Endothelial cell of umbilical vein (primary cell): Measurements from ENCODE around the gene PLEKHB2. TPM values are rescaled to one million over a fixed set of nuclear protein-coding genes. Genes with fewer than 3 reads are reported as not detected.
"Not testable (repeated sequence)": the region's sequence is repeated elsewhere in the genome, so short reads cannot be mapped to it uniquely, and the experiment has no call there.

Experiments used
- BruUV-seq: library from RNA; stranded (reverse); fragments of 400-500 nt; replicated peaks from 2 replicates; lab custom pipeline; 2021; lab: Mats Ljungman, UMichigan
- CTCF ChIA-PET: fragments of 300-600, 350-600 bp; sonication (Branson Sonifier 250); formaldehyde crosslinking; loops from one replicate; lab custom pipeline; 2021; ENCODE audit warnings: antibody characterized with exemption, inconsistent platforms; lab: Charles Lee
- POLR2A ChIA-PET: fragments of 300-600, 350-600 bp; sonication (Branson Sonifier 250); formaldehyde crosslinking; loops from one replicate; lab custom pipeline; 2021; ENCODE audit warnings: antibody characterized with exemption, inconsistent platforms; lab: Charles Lee
- DNase-seq: peaks from one replicate; pipeline ENCODE4 v3.0.0-alpha.2; 2011; ENCODE audit warnings: low read depth, low spot score
- FAIRE-seq: peaks from 2 replicates; lab custom pipeline; 2011; peaks lifted over from hg19 to GRCh38; lab: Jason Lieb, UNC
- H2AFZ ChIP-seq: 2 replicates; pipeline ENCODE4 v1.6.0; 2012; ENCODE audit warnings: low read depth, low read length, control low read depth, inconsistent platforms
- H3K27ac ChIP-seq: 2 replicates; pipeline ENCODE4 v1.5.1; 2011; ENCODE audit warnings: low read depth, mild to moderate bottlenecking, control low read depth, low read length, moderate library complexity; ENCODE audit not compliant: insufficient read depth
- H3K27me3 ChIP-seq, 2 experiments: 2 replicates each; pipeline versions ENCODE4 v1.6.0 to v1.6.1; 2011; ENCODE audit warnings: low read length in 2 of 2, mixed read lengths in 1 of 2; ENCODE audit not compliant: control insufficient read depth in 2 of 2, insufficient read depth in 2 of 2
- H3K36me3 ChIP-seq, 2 experiments: 2 replicates in 1 of 2; 3 replicates in 1 of 2; pipeline ENCODE4 v1.5.1; 2011; ENCODE audit warnings: low read length in 2 of 2, mild to moderate bottlenecking in 1 of 2, moderate library complexity in 1 of 2; ENCODE audit not compliant: control insufficient read depth in 2 of 2, insufficient read depth in 2 of 2; ENCODE audit errors: extremely low read depth in 1 of 2
- H3K4me1 ChIP-seq: 3 replicates; pipeline ENCODE4 v1.5.1; 2011; ENCODE audit warnings: mild to moderate bottlenecking, low read length; ENCODE audit not compliant: control insufficient read depth, insufficient read depth; ENCODE audit errors: extremely low read depth
- H3K4me2 ChIP-seq: 2 replicates; pipeline ENCODE4 v1.6.1; 2011; ENCODE audit warnings: low read length, control low read depth, mixed read lengths; ENCODE audit not compliant: insufficient read depth
- H3K4me3 ChIP-seq, 3 experiments: fragments of 200-600 bp in 1 of 3; sonication (generic), shearing (Covaris generic) in 1 of 3; replicated peaks in 1 of 3; 2 replicates each; pipeline ENCODE4 v1.5.1; 2011 to 2016; ENCODE audit warnings: control low read depth in 3 of 3, low read length in 3 of 3, mild to moderate bottlenecking in 2 of 3, inconsistent platforms in 1 of 3, low read depth in 1 of 3, moderate library complexity in 1 of 3; ENCODE audit not compliant: insufficient read depth in 1 of 3
- H3K79me2 ChIP-seq: 2 replicates; pipeline ENCODE4 v1.6.0; 2012; ENCODE audit warnings: low read length, inconsistent platforms; ENCODE audit not compliant: control insufficient read depth, insufficient read depth
- H3K9ac ChIP-seq: replicated peaks from 2 replicates; pipeline ENCODE3; 2011; ENCODE audit warnings: low read length, control low read depth; ENCODE audit not compliant: insufficient read depth; ENCODE audit errors: extremely low read depth
- H3K9me1 ChIP-seq: replicated peaks from 3 replicates; pipeline ENCODE4 v1.6.0; 2011; ENCODE audit warnings: mild to moderate bottlenecking, low read length; ENCODE audit not compliant: control insufficient read depth, insufficient read depth; ENCODE audit errors: extremely low read depth
- H3K9me3 ChIP-seq: replicated peaks from 2 replicates; pipeline ENCODE4 v1.5.1; 2012; ENCODE audit warnings: low read length, inconsistent platforms; ENCODE audit not compliant: control insufficient read depth, insufficient read depth
- H4K20me1 ChIP-seq: replicated peaks from 2 replicates; pipeline ENCODE3; 2011; ENCODE audit warnings: mild to moderate bottlenecking, low read length; ENCODE audit not compliant: control insufficient read depth, insufficient read depth; ENCODE audit errors: extremely low read depth
- POLR2A ChIP-seq: IDR thresholded peaks from 2 replicates; pipeline ENCODE4 v1.6.1; 2012; ENCODE audit warnings: low read depth, mild to moderate bottlenecking, control low read depth, low read length
- POLR2AphosphoS5 ChIP-seq: IDR thresholded peaks from 2 replicates; pipeline ENCODE4 v1.6.1; 2012; ENCODE audit warnings: low read depth, mild to moderate bottlenecking, control low read depth, low read length, moderate library complexity; ENCODE audit not compliant: insufficient read depth
- dilution Hi-C: fragments of 300-500 bp; cut with MboI; formaldehyde crosslinking; loops from one replicate; pipeline ENCODE4 v1.15.0; 2019; ENCODE audit warnings: low sequenced_read_pairs; ENCODE audit not compliant: extremely low pct_ligation_motif_present
- intact Hi-C: fragments of 100-400 bp; cut with micrococcal nuclease; formaldehyde crosslinking; loops from one replicate; pipeline ENCODE4 v1.10.0; 2022
- polyA plus RNA-seq, 4 experiments: library from polyadenylated mRNA; depleted of rRNA in 3 of 4; stranded (reverse) in 3 of 4; unstranded in 1 of 4; fragments of >200 nt; gene quantifications; 2 replicates each; pipeline versions ENCODE4 v1.2.1 to v1.2.3, GENCODE V29; 2011 to 2012; ENCODE audit warnings: missing spikeins in 1 of 4
- total RNA-seq: library from RNA; stranded (reverse); gene quantifications from 2 replicates; pipeline ENCODE4 v1.2.3, GENCODE V29; 2021
- TF ChIP-seq, protein P1 (sequence below): IDR thresholded peaks from 2 replicates; pipeline ENCODE4 v1.6.1; 2011; ENCODE audit not compliant: insufficient read depth, insufficient read length
- TF ChIP-seq, protein P2 (sequence below), 2 donors: IDR thresholded peaks; 1 replicate in 1 of 2; 2 replicates in 1 of 2; pipeline ENCODE4 v1.5.1; 2011; ENCODE audit warnings: low read length in 2 of 2, mild to moderate bottlenecking in 2 of 2, moderate library complexity in 2 of 2, control low read depth in 1 of 2, inconsistent platforms in 1 of 2, low read depth in 1 of 2; ENCODE audit not compliant: insufficient read depth in 1 of 2; ENCODE audit errors: extremely low read depth in 1 of 2

PLEKHB2 gene
- total and polyA plus RNA-seq, 2 donors (not counting 3 experiments of a cell fraction or from before 2014, with no cell fraction given): 56.5 to 56.8 TPM

DNA sequence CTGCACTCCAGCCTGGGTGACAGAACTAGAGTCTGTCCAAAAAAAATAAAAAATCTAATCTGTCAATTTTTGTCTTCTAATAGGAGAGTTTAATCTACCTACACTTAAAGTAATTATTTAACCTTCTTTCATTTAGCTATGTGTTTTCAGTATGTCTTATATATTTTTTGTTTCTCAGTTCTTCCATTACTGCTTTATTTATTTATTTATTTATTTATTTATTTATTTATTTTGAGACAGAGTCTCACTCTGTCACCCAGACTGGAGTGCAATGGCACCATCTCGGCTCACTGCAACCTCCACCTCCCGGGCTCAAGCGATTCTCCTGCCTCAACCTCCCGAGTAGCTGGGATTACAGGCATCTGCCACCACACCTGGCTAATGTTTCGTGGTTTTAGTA is 60.4 kb downstream of the PLEKHB2 start:
- BruUV-seq, H3K27ac ChIP-seq, POLR2A ChIA-PET, intact Hi-C loops, H3K27me3 ChIP-seq, H4K20me1 ChIP-seq, H2AFZ ChIP-seq, H3K9me3 ChIP-seq, H3K4me2 ChIP-seq, H3K4me3 ChIP-seq, H3K36me3 ChIP-seq, H3K4me1 ChIP-seq, H3K9ac ChIP-seq, FAIRE-seq, H3K9me1 ChIP-seq, H3K79me2 ChIP-seq, dilution Hi-C loops, DNase-seq: not testable (repeated sequence)
- CTCF ChIA-PET: interaction anchor here (0.6 to 1.3 kb wide), 3 partner anchors 9 to 508 kb away, joined by 3 read pairs; no protein-coding TSS in a partner anchor

DNA sequence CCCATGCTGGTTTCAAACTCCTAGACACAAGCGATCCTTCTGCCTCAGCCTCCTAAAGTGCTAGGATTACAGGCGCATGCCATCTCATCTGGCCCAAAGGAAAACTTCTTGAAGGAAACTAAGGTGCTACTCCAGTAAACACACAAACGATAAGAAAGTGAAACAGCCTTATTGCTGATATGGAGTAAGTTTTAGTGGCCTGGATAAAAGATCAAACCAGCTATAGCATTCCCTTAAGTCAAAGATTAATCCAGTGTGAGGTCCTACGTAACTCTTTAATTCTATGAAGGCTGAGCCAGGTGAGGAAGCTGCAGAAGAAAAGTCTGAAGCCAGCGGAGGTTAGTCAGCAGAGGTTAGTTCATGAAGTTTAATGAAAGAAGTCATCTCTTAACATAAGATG is 63.4 kb downstream of the PLEKHB2 start:
- Histone ChIP-seq H3K79me2 (no peaks in the 10 kb centered on the region), H3K9ac (no peak overlapping the region), H4K20me1 (no peaks in the 10 kb centered on the region), H3K27ac (no peak overlapping the region), H3K4me1 (no peaks in the 10 kb centered on the region), H2AFZ (no peak overlapping the region), H3K4me2 (no peak overlapping the region), H3K36me3 (no peaks in the 10 kb centered on the region), H3K27me3 (no peaks in the 10 kb centered on the region), H3K9me1 (no peaks in the 10 kb centered on the region), H3K4me3 (no peak overlapping the region), H3K9me3 (no peaks in the 10 kb centered on the region)
- no peak for DNase-seq
- TF ChIP-seq, protein P1, sequence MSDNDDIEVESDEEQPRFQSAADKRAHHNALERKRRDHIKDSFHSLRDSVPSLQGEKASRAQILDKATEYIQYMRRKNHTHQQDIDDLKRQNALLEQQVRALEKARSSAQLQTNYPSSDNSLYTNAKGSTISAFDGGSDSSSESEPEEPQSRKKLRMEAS: no peak
- TF ChIP-seq, protein P2, sequence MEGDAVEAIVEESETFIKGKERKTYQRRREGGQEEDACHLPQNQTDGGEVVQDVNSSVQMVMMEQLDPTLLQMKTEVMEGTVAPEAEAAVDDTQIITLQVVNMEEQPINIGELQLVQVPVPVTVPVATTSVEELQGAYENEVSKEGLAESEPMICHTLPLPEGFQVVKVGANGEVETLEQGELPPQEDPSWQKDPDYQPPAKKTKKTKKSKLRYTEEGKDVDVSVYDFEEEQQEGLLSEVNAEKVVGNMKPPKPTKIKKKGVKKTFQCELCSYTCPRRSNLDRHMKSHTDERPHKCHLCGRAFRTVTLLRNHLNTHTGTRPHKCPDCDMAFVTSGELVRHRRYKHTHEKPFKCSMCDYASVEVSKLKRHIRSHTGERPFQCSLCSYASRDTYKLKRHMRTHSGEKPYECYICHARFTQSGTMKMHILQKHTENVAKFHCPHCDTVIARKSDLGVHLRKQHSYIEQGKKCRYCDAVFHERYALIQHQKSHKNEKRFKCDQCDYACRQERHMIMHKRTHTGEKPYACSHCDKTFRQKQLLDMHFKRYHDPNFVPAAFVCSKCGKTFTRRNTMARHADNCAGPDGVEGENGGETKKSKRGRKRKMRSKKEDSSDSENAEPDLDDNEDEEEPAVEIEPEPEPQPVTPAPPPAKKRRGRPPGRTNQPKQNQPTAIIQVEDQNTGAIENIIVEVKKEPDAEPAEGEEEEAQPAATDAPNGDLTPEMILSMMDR (IDR thresholded peaks at IDR 0.05; ENCODE audit: extremely low read depth in 1 of 2, insufficient read depth in 1 of 2, low read depth in 1 of 2, low read length in 2 of 2): no peak
- TF ChIP-seq POLR2AphosphoS5 (no peak), POLR2A (no peak)
- ChIA-PET POLR2A (no interaction called here), CTCF (no interaction called here)
- BruUV-seq: no TSS peak
- intact Hi-C loops (no loop called here), dilution Hi-C loops (no loop called here)
- no peak for FAIRE-seq

DNA sequence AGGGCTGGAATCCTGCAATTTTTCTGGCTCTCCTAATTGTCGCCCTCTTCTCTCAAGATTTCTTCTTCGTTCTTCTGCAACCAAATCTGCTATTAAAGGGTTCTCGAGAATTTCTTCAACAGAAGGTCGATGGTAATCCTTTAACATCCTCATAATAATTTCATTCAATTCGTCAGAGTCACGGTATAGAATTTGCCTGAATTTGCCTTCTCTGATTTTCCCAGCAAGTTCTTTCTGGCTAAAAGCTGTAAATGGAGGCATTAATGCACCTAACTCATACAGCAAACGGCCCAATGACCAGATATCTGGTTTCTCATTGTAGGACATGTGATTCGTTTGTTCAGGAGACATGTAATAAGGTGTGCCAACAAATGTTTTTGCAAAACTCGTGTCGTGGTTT is 72.9 kb downstream of the PLEKHB2 start:
- intact Hi-C loops, H3K4me2 ChIP-seq, dilution Hi-C loops: not testable (repeated sequence)

More for the DNA sequence above, 72.9 kb downstream of the PLEKHB2 start:
- H3K27me3 ChIP-seq, H2AFZ ChIP-seq, H4K20me1 ChIP-seq, POLR2A ChIA-PET, H3K4me1 ChIP-seq, H3K9me3 ChIP-seq, FAIRE-seq, CTCF ChIA-PET, H3K79me2 ChIP-seq, H3K36me3 ChIP-seq, H3K9me1 ChIP-seq, DNase-seq, H3K27ac ChIP-seq, H3K9ac ChIP-seq, BruUV-seq, H3K4me3 ChIP-seq: not testable (repeated sequence)
